CD4-positive, alpha-beta T cell (primary cell): ENCODE results near the gene RUSF1. TPM values are rescaled to one million over a fixed set of nuclear protein-coding genes. Genes with fewer than 3 reads are reported as not detected.

Source experiments
- ATAC-seq: fragments of 200-7000 bp; cut with Tn5 transposase; one replicate; pipeline ENCODE4 v1.10.0; 2022; ENCODE audit warnings: mild to moderate bottlenecking; ENCODE audit not compliant: poor library complexity
- CTCF ChIA-PET: fragments of 350-600 bp; sonication (Branson Sonifier 250); formaldehyde crosslinking; loops from one replicate; lab custom pipeline; 2021; ENCODE audit warnings: antibody characterized with exemption, inconsistent platforms; lab: Charles Lee
- POLR2A ChIA-PET: fragments of 350-600 bp; sonication (Branson Sonifier 250); formaldehyde crosslinking; loops from one replicate; lab custom pipeline; 2021; ENCODE audit warnings: antibody characterized with exemption, inconsistent platforms; lab: Charles Lee
- DNase-seq, 14 experiments: peaks; one replicate each; pipeline ENCODE4 v3.0.0-alpha.2; 2013 to 2020; ENCODE audit warnings: mixed read lengths in 2 of 14
- H3K27ac ChIP-seq, 2 donors: one replicate each; pipeline versions ENCODE4 v1.5.1 to v1.7.0; 2013; ENCODE audit warnings: low read length in 2 of 2, low read depth in 1 of 2, mild to moderate bottlenecking in 1 of 2
- H3K27me3 ChIP-seq, 2 experiments: 1 replicate in 1 of 2; 2 replicates in 1 of 2; pipeline versions ENCODE4 v1.6.1 to v1.7.0; 2013; ENCODE audit warnings: low read length in 2 of 2, control low read depth in 1 of 2, mild to moderate bottlenecking in 1 of 2, moderate library complexity in 1 of 2; ENCODE audit not compliant: insufficient read depth in 2 of 2, control insufficient read depth in 1 of 2
- H3K36me3 ChIP-seq: one replicate; pipeline ENCODE4 v1.6.1; 2013; ENCODE audit warnings: low read length, control low read depth; ENCODE audit not compliant: insufficient read depth
- H3K4me1 ChIP-seq: one replicate; pipeline ENCODE4 v1.6.1; 2013; ENCODE audit warnings: low read length, control low read depth; ENCODE audit not compliant: insufficient read depth
- H3K4me3 ChIP-seq: one replicate; pipeline ENCODE4 v1.5.1; 2013; ENCODE audit warnings: mild to moderate bottlenecking, low read length, moderate library complexity
- H3K9me3 ChIP-seq, 2 experiments: 1 replicate in 1 of 2; 2 replicates in 1 of 2; pipeline versions ENCODE4 v1.6.1 to v1.7.0; 2013; ENCODE audit warnings: low read length in 2 of 2, mild to moderate bottlenecking in 2 of 2, control low read depth in 1 of 2, moderate library complexity in 1 of 2; ENCODE audit not compliant: control insufficient read depth in 1 of 2, insufficient read depth in 1 of 2
- H3K27ac Mint-ChIP-seq: one replicate; pipeline ENCODE4 v1.8.0; 2020; ENCODE audit warnings: mixed read lengths
- H3K27me3 Mint-ChIP-seq: one replicate; pipeline ENCODE4 v1.8.0; 2021; ENCODE audit warnings: mixed read lengths
- H3K36me3 Mint-ChIP-seq: one replicate; pipeline ENCODE4 v1.8.0; 2021; ENCODE audit warnings: low read depth, mixed read lengths
- H3K4me1 Mint-ChIP-seq: one replicate; pipeline ENCODE4 v1.8.0; 2021; ENCODE audit warnings: low read depth, mixed read lengths
- H3K4me3 Mint-ChIP-seq: one replicate; pipeline ENCODE4 v1.8.0; 2020; ENCODE audit warnings: mild to moderate bottlenecking, mixed read lengths
- H3K9me3 Mint-ChIP-seq: one replicate; pipeline ENCODE4 v1.8.0; 2020; ENCODE audit warnings: mixed read lengths
- CTCF ChIP-seq: fragments of 200-600 bp; IDR thresholded peaks from one replicate; pipeline ENCODE4 v1.8.0; 2022; ENCODE audit warnings: antibody characterized with exemption, mild to moderate bottlenecking
- intact Hi-C, 2 experiments: fragments of 100-400 bp; cut with DNase I in 1 of 2; cut with micrococcal nuclease in 1 of 2; formaldehyde crosslinking; loops; one replicate each; pipeline versions ENCODE4 v1.15.1 to v1.9.0; 2023 to 2025; cut with DNase I, micrococcal nuclease
- total RNA-seq, 174 experiments: library from RNA in 2 of 174; stranded (reverse) in 2 of 174; gene quantifications; one replicate each; pipeline ENCODE4 v1.2.3 and lab custom pipeline; 2021 to 2026

RUSF1 gene
- total RNA-seq, 2 experiments from 2014 or later, result 69.2 to 73.2 TPM

- H3K4me3 ChIP-seq, result no peak overlapping the region
- Mint-ChIP-seq H3K27ac (no peak overlapping the region), H3K27me3 (no peaks in the 10 kb centered on the region), H3K4me1 (no peaks in the 10 kb centered on the region), H3K9me3 (no peaks in the 10 kb centered on the region), H3K4me3 (no peak overlapping the region), H3K36me3 (no peaks in the 10 kb centered on the region)
- H3K9me3 ChIP-seq, result no peaks in the 10 kb centered on the region
- ChIA-PET POLR2A (no interaction called here), CTCF (no interaction called here)
- H3K27me3 ChIP-seq, result no peaks in the 10 kb centered on the region
- intact Hi-C loops, result no loop called here
- no peak for DNase-seq
- ATAC-seq, result no peak
- H3K4me1 ChIP-seq, result no peaks in the 10 kb centered on the region
- H3K27ac ChIP-seq, result no peak overlapping the region
- H3K36me3 ChIP-seq, result no peaks in the 10 kb centered on the region
- no peak for TF ChIP-seq CTCF
These were observed 13.9 kb upstream of the RUSF1 start for GRCh38 chr16:31522071-31522470.

- ATAC-seq (no peak), DNase-seq (no peak)
- H3K36me3 ChIP-seq, result no peaks in the 10 kb centered on the region
- H3K27ac ChIP-seq, result no peak overlapping the region
- Mint-ChIP-seq H3K9me3 (no peaks in the 10 kb centered on the region), H3K4me1 (no peaks in the 10 kb centered on the region), H3K4me3 (no peak overlapping the region), H3K27ac (no peak overlapping the region), H3K36me3 (no peaks in the 10 kb centered on the region), H3K27me3 (no peaks in the 10 kb centered on the region)
- CTCF ChIA-PET, result no interaction called here
- H3K4me1 ChIP-seq, result no peaks in the 10 kb centered on the region
- intact Hi-C loops, result no loop called here
- H3K27me3 ChIP-seq, result no peaks in the 10 kb centered on the region
- POLR2A ChIA-PET, result no interaction called here
- no peak overlapping the region for H3K4me3 ChIP-seq
- no peaks in the 10 kb centered on the region for H3K9me3 ChIP-seq
- TF ChIP-seq CTCF, result no peak
These were observed 13.2 kb upstream of the RUSF1 start for GRCh38 chr16:31521368-31521767.

DNA sequence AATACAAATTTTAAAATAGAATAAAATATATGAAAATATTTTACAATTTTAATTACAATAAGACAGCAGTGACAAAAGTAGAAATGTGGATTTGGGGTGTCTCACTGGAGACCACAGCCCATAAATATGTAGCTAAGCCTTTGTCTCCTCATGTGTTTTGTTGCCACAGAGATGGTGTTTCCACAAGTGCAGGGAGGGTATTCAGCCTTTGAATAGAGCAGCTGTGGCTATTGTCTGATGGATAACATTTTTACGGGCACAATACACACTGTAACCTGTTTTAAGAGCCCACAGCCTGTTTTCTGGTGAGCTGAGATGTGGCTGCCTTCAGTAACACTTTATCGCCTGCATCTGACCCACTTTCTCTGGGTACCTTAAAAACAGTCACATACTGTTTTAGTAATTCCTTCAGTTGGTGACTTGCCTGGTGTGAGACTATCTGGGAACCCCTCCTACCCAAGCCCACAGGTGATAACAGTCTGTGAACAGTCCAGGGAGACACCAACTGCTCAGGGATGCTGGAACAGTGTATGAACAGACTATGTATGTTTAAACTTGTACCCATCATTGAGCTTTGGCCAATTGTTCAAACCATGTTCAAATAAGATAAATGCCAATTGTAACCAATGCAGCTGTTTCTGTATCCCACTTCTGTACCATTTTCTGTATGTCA is 11.7 kb upstream of the RUSF1 start:
- CTCF ChIA-PET, result no interaction called here
- no peak overlapping the region for H3K4me3 Mint-ChIP-seq
- no peaks in the 10 kb centered on the region for H3K36me3 Mint-ChIP-seq
- H3K27me3 Mint-ChIP-seq, result no peaks in the 10 kb centered on the region
- no peaks in the 10 kb centered on the region for H3K9me3 ChIP-seq
- no peaks in the 10 kb centered on the region for H3K4me1 ChIP-seq
- no peaks in the 10 kb centered on the region for H3K4me1 Mint-ChIP-seq
- H3K27ac Mint-ChIP-seq, result no peak overlapping the region
- H3K27me3 ChIP-seq, result no peaks in the 10 kb centered on the region
- DNase-seq (no peak), ATAC-seq (no peak)
- POLR2A ChIA-PET, result interaction anchor here (1.6 kb wide), 1 partner anchor 9 kb away, joined by 3 read pairs; no protein-coding TSS in a partner anchor
- H3K4me3 ChIP-seq, result no peak overlapping the region
- no peak for TF ChIP-seq CTCF
- intact Hi-C loops, result no loop called here
- no peak overlapping the region for H3K27ac ChIP-seq
- no peaks in the 10 kb centered on the region for H3K36me3 ChIP-seq
- H3K9me3 Mint-ChIP-seq, result no peaks in the 10 kb centered on the region
